Gastroesophageal sphincter (tissue), 3 donors: Measurements from ENCODE around the gene CENPA.

ENCODE experiments used
- POLR2A ChIP-seq, 2 donors: fragments of 450-650 bp; IDR thresholded peaks; one replicate each; pipeline ENCODE4 v1.6.1; 2017; ENCODE audit warnings: antibody characterized with exemption in 2 of 2, mild to moderate bottlenecking in 2 of 2, moderate library complexity in 1 of 2
- TF ChIP-seq, protein P1 (sequence below), 4 experiments: fragments of 200-600 bp in 2 of 4; fragments of 450-650 bp in 2 of 4; sonication (generic) in 1 of 4; IDR thresholded peaks; one replicate each; pipeline ENCODE4 v1.5.1; 2017 to 2019; ENCODE audit warnings: antibody characterized with exemption in 4 of 4, mild to moderate bottlenecking in 2 of 4, moderate library complexity in 2 of 4

DNA sequence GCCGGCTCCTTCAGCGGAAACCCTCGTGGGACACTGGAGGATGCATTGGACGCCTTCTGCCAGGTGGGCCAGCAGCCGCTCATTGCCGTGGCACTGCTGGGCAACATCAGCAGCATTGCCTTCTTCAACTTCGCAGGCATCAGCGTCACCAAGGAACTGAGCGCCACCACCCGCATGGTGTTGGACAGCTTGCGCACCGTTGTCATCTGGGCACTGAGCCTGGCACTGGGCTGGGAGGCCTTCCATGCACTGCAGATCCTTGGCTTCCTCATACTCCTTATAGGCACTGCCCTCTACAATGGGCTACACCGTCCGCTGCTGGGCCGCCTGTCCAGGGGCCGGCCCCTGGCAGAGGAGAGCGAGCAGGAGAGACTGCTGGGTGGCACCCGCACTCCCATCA lies 7.8 kb upstream of the CENPA start:
- TF ChIP-seq POLR2A (IDR thresholded peaks at IDR 0.05), result no peak
- TF ChIP-seq, protein P1, sequence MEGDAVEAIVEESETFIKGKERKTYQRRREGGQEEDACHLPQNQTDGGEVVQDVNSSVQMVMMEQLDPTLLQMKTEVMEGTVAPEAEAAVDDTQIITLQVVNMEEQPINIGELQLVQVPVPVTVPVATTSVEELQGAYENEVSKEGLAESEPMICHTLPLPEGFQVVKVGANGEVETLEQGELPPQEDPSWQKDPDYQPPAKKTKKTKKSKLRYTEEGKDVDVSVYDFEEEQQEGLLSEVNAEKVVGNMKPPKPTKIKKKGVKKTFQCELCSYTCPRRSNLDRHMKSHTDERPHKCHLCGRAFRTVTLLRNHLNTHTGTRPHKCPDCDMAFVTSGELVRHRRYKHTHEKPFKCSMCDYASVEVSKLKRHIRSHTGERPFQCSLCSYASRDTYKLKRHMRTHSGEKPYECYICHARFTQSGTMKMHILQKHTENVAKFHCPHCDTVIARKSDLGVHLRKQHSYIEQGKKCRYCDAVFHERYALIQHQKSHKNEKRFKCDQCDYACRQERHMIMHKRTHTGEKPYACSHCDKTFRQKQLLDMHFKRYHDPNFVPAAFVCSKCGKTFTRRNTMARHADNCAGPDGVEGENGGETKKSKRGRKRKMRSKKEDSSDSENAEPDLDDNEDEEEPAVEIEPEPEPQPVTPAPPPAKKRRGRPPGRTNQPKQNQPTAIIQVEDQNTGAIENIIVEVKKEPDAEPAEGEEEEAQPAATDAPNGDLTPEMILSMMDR (IDR thresholded peaks at IDR 0.05), result no peak
